SK-N-SH treated with all-trans-retinoic acid at 6 μM for 48 hours (cell line): Measurements from ENCODE around the gene SNED1.

ENCODE experiments used
- ATAC-seq: fragments of 200-7000 bp; cut with Tn5 transposase; 3 replicates; pipeline ENCODE4 v1.9.1; 2020; ENCODE audit warnings: mild to moderate bottlenecking, moderate library complexity
- ARNTL ChIP-seq: fragments of 450-650 bp; formaldehyde crosslinking; IDR thresholded peaks from 2 replicates; pipeline ENCODE4 v1.5.0; 2020; ENCODE audit warnings: low read depth, mild to moderate bottlenecking, moderate library complexity, borderline replicate concordance
- BACH2 ChIP-seq: fragments of 250-450 bp; sonication (Bioruptor Pico); IDR thresholded peaks from 2 replicates; pipeline ENCODE4 v1.9.0; 2021; ENCODE audit warnings: mild to moderate bottlenecking, borderline replicate concordance
- CREB5 ChIP-seq: fragments of 250-450 bp; sonication (Bioruptor Pico); IDR thresholded peaks from 2 replicates; pipeline ENCODE4 v1.5.1; 2020; ENCODE audit warnings: low read depth, mild to moderate bottlenecking, moderate library complexity
- CSRNP3 ChIP-seq: fragments of 250-450 bp; sonication (Bioruptor Pico); IDR thresholded peaks from 2 replicates; pipeline ENCODE4 v1.5.1; 2021; ENCODE audit warnings: mild to moderate bottlenecking, moderate library complexity
- ESRRG ChIP-seq: fragments of 250-450 bp; sonication (Bioruptor Pico); IDR thresholded peaks from 2 replicates; pipeline ENCODE4 v1.6.1; 2021; ENCODE audit warnings: mild to moderate bottlenecking
- GLIS3 ChIP-seq: fragments of 250-450 bp; sonication (Bioruptor Pico); IDR thresholded peaks from 2 replicates; pipeline ENCODE4 v1.5.0; 2020; ENCODE audit warnings: mild to moderate bottlenecking, moderate library complexity
- ISL1 ChIP-seq: fragments of 250-450 bp; sonication (Bioruptor Pico); IDR thresholded peaks from 2 replicates; pipeline ENCODE4 v2.1.2; 2022; ENCODE audit warnings: mild to moderate bottlenecking, moderate library complexity
- OSR1 ChIP-seq: fragments of 250-450 bp; sonication (Bioruptor Pico); IDR thresholded peaks from 2 replicates; pipeline ENCODE4 v1.8.0; 2022; ENCODE audit warnings: moderate library complexity, mild to moderate bottlenecking, inconsistent platforms
- POU6F1 ChIP-seq: fragments of 250-450 bp; sonication (Bioruptor Pico); IDR thresholded peaks from 2 replicates; pipeline ENCODE4 v1.8.0; 2021; ENCODE audit warnings: low read depth, mild to moderate bottlenecking, moderate library complexity, borderline replicate concordance
- PPARA ChIP-seq: fragments of 250-450 bp; sonication (Bioruptor Pico); IDR thresholded peaks from 2 replicates; pipeline ENCODE4 v1.5.0; 2020; ENCODE audit warnings: mild to moderate bottlenecking, borderline replicate concordance
- SNAI2 ChIP-seq: fragments of 250-450 bp; sonication (Bioruptor Pico); IDR thresholded peaks from 2 replicates; pipeline ENCODE4 v1.5.0; 2020; ENCODE audit warnings: mild to moderate bottlenecking, moderate library complexity
- TCF4 ChIP-seq: fragments of 250-450 bp; sonication (Bioruptor Pico); IDR thresholded peaks from 2 replicates; pipeline ENCODE4 v1.8.0; 2021; ENCODE audit warnings: mild to moderate bottlenecking, moderate library complexity, borderline replicate concordance
- TOX ChIP-seq: fragments of 250-450 bp; sonication (Bioruptor Pico); IDR thresholded peaks from 2 replicates; pipeline ENCODE4 v1.8.0; 2021; ENCODE audit warnings: mild to moderate bottlenecking, moderate library complexity, borderline replicate concordance
- ZC3H10 ChIP-seq: fragments of 250-450 bp; sonication (Bioruptor Pico); IDR thresholded peaks from 2 replicates; pipeline ENCODE4 v1.5.1; 2021; ENCODE audit warnings: mild to moderate bottlenecking, moderate library complexity
- ZFP3 ChIP-seq: fragments of 250-450 bp; sonication (Bioruptor Pico); IDR thresholded peaks from 2 replicates; pipeline ENCODE4 v1.5.0; 2020; ENCODE audit warnings: mild to moderate bottlenecking, moderate library complexity
- ZFP30 ChIP-seq: fragments of 450-650 bp; formaldehyde crosslinking; IDR thresholded peaks from 2 replicates; pipeline ENCODE4 v1.5.0; 2022; ENCODE audit warnings: mild to moderate bottlenecking, moderate library complexity
- ZNF565 ChIP-seq: fragments of 450-650 bp; formaldehyde crosslinking; conservative IDR thresholded peaks from 2 replicates; pipeline ENCODE4 v1.5.0; 2020; ENCODE audit warnings: low read depth, mild to moderate bottlenecking, moderate library complexity
- ZNF70 ChIP-seq: fragments of 450-650 bp; formaldehyde crosslinking; IDR thresholded peaks from 2 replicates; pipeline ENCODE4 v1.5.0; 2020; ENCODE audit warnings: mild to moderate bottlenecking, moderate library complexity
- ZNF8 ChIP-seq: fragments of 450-650 bp; formaldehyde crosslinking; IDR thresholded peaks from 2 replicates; pipeline ENCODE4 v1.5.0; 2020; ENCODE audit warnings: mild to moderate bottlenecking, moderate library complexity
- TF ChIP-seq, protein P1 (sequence below): fragments of 250-450 bp; sonication (Bioruptor Pico); IDR thresholded peaks from 2 replicates; pipeline ENCODE4 v1.8.0; 2020; ENCODE audit warnings: mild to moderate bottlenecking, moderate library complexity, borderline replicate concordance

The SNED1 gene

DNA sequence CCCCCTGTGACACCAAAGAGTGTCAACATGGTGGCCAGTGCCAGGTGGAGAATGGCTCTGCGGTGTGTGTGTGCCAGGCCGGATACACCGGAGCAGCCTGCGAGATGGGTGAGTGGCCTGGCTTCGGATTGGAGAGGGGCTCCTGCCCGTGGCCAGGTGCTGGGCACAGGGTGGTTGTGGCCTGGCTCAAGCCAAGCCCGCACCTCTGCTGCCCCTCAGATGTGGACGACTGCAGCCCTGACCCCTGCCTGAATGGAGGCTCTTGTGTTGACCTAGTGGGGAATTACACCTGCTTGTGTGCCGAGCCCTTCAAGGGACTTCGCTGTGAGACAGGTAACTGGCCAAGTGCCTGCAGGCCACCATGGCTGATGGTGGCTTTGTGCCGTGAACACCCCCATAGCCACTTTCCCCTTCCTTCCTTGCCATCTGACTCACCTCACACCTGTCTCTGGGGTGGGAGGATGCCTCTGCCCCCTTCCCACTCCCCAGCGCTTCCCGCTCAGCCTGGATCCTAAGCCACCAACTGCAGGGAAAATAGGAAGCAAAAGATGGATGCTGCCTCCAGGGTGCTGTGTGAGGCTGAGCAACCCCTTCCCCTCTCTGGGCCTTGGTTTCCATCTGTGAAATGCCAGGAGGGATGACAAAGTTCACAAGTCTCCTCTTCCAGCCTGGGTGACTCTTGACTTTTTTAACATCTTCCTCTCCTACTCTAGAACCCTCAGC lies 41.8 kb downstream of the SNED1 start:
- TF ChIP-seq ZNF8 (CRISPR knock-in tag) (no peak), ARNTL (CRISPR knock-in tag) (no peak), ZNF565 (no peak), ZFP30 (no peak), BACH2 (CRISPR knock-in tag) (no peak), TCF4 (no peak), GLIS3 (no peak), ISL1 (CRISPR knock-in tag) (no peak), CSRNP3 (no peak), ZFP3 (CRISPR knock-in tag) (no peak), ZNF70 (no peak), SNAI2 (CRISPR knock-in tag) (no peak), ZC3H10 (CRISPR knock-in tag) (no peak)
- no peak for ATAC-seq

GRCh38 chr2:241041589-241042158 lies 43.3 kb downstream of the SNED1 start:
- ATAC-seq, result no peak
- TF ChIP-seq ESRRG (no peak), BACH2 (CRISPR knock-in tag) (no peak), SNAI2 (CRISPR knock-in tag) (no peak), OSR1 (no peak), ZC3H10 (CRISPR knock-in tag) (no peak), POU6F1 (no peak), GLIS3 (no peak), ZNF70 (no peak)

- no peak for ATAC-seq
- no peak for TF ChIP-seq ISL1 (CRISPR knock-in tag)
- no peak for TF ChIP-seq SNAI2 (CRISPR knock-in tag)
- TF ChIP-seq ARNTL (CRISPR knock-in tag), result no peak
- TF ChIP-seq ZNF8 (CRISPR knock-in tag), result no peak
- no peak for TF ChIP-seq ZC3H10 (CRISPR knock-in tag)
- no peak for TF ChIP-seq PPARA (CRISPR knock-in tag)
- no peak for TF ChIP-seq TOX (CRISPR knock-in tag)
- no peak for TF ChIP-seq ZFP30
- TF ChIP-seq, protein P1, sequence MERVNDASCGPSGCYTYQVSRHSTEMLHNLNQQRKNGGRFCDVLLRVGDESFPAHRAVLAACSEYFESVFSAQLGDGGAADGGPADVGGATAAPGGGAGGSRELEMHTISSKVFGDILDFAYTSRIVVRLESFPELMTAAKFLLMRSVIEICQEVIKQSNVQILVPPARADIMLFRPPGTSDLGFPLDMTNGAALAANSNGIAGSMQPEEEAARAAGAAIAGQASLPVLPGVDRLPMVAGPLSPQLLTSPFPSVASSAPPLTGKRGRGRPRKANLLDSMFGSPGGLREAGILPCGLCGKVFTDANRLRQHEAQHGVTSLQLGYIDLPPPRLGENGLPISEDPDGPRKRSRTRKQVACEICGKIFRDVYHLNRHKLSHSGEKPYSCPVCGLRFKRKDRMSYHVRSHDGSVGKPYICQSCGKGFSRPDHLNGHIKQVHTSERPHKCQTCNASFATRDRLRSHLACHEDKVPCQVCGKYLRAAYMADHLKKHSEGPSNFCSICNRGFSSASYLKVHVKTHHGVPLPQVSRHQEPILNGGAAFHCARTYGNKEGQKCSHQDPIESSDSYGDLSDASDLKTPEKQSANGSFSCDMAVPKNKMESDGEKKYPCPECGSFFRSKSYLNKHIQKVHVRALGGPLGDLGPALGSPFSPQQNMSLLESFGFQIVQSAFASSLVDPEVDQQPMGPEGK (CRISPR knock-in tag), result no peak
- no peak for TF ChIP-seq GLIS3
- no peak for TF ChIP-seq POU6F1
- TF ChIP-seq ZNF565, result no peak
- no peak for TF ChIP-seq ZNF70
- no peak for TF ChIP-seq CREB5 (CRISPR knock-in tag)
Measured at GRCh38 chr2:241043581-241043980, 45.2 kb downstream of the SNED1 start.
